ENCODE data around the gene UGT1A4. TPM values are rescaled to one million over a fixed set of nuclear protein-coding genes. Genes with fewer than 3 reads are reported as not detected.
"Not testable (repeated sequence)": the region's sequence is repeated elsewhere in the genome, so short reads cannot be mapped to it uniquely, and the experiment has no call there.

Gene UGT1A4
- total and polyA plus RNA-seq, 8 donors = 0.19 TPM; not detected in 7

- Histone ChIP-seq H3K4me3 (no peak overlapping the region), H3K36me3 (no peaks in the 10 kb centered on the region), H3K27ac (no peak overlapping the region), H3K27me3 (no peaks in the 10 kb centered on the region), H3K4me1 (no peaks in the 10 kb centered on the region), H3K9me3 (no peaks in the 10 kb centered on the region)
- FAIRE-seq (no peak), DNase-seq (no peak), ATAC-seq (no peak)
- WGBS, 2 donors = 87 to 89% methylated on average over 6 of the region's 6 CpGs
- intact Hi-C loops (cut with DNase I) = no loop called here
- no peak for TF ChIP-seq CTCF (IDR thresholded peaks at IDR 0.05)
Measured at GRCh38 chr2:233747283-233747544, 28.7 kb downstream of the UGT1A4 start.

- H3K27ac ChIP-seq; H3K4me3 ChIP-seq; FAIRE-seq; H3K36me3 ChIP-seq; intact Hi-C loops (cut with DNase I); ATAC-seq; H3K27me3 ChIP-seq; H3K4me1 ChIP-seq; DNase-seq; H3K9me3 ChIP-seq: not testable (repeated sequence)
- whole genome bisulfite sequencing, 2 donors = 79 to 86% methylated on average over 2 of the region's 2 CpGs
Measured at GRCh38 chr2:233750689-233751088, 32.2 kb downstream of the UGT1A4 start.

- DNase-seq; H3K36me3 ChIP-seq; ATAC-seq; intact Hi-C loops (cut with DNase I); FAIRE-seq; H3K9me3 ChIP-seq; H3K27me3 ChIP-seq; H3K4me1 ChIP-seq; H3K4me3 ChIP-seq; H3K27ac ChIP-seq: not testable (repeated sequence)
- 53 to 57% methylated on average over 2 of the region's 2 CpGs for WGBS, 2 donors
Measured at GRCh38 chr2:233751212-233752009, 32.9 kb downstream of the UGT1A4 start.

GRCh38 chr2:233754872-233755611, 36.5 kb downstream of the UGT1A4 start:
- 87 to 90% methylated on average over 42 to 44 of the region's 44 CpGs for WGBS, 2 donors

GRCh38 chr2:233756429-233757081, 38.0 kb downstream of the UGT1A4 start:
- intact Hi-C loops (cut with DNase I) = no loop called here
- ATAC-seq (peak; percentile 34 to 94 (median 66)), FAIRE-seq (peak; percentile 5), DNase-seq (no peak)
- H3K27me3 ChIP-seq = no peaks in the 10 kb centered on the region
- no peaks in the 10 kb centered on the region for H3K36me3 ChIP-seq
- no peaks in the 10 kb centered on the region for H3K9me3 ChIP-seq
- no peaks in the 10 kb centered on the region for H3K4me1 ChIP-seq
- H3K27ac ChIP-seq = no peak overlapping the region
- TF ChIP-seq CTCF (IDR thresholded peaks at IDR 0.05) = no peak
- H3K4me3 ChIP-seq = no peak overlapping the region
- WGBS, 2 donors = 35 to 40% methylated on average over 7 of the region's 7 CpGs

More at GRCh38 chr2:233754872-233755611, 36.5 kb downstream of the UGT1A4 start:
- Histone ChIP-seq H3K27ac (no peak overlapping the region), H3K27me3 (no peaks in the 10 kb centered on the region), H3K9me3 (no peaks in the 10 kb centered on the region), H3K4me3 (no peak overlapping the region), H3K4me1 (no peaks in the 10 kb centered on the region), H3K36me3 (no peaks in the 10 kb centered on the region)
- intact Hi-C loops (cut with DNase I) = no loop called here
- ATAC-seq (no peak), FAIRE-seq (no peak), DNase-seq (no peak)
- no peak for TF ChIP-seq CTCF (IDR thresholded peaks at IDR 0.05)
